Dermis microvascular lymphatic vessel endothelial cell (primary cell): ENCODE results near the gene LHX8. TPM values are rescaled to one million over a fixed set of nuclear protein-coding genes. Genes with fewer than 3 reads are reported as not detected.

ENCODE experiments used
- DNase-seq, 2 donors: peaks; one replicate each; pipeline versions ENCODE4 v3.0.0 to v3.0.0-alpha.2; 2010; ENCODE audit warnings: low read depth in 2 of 2
- total RNA-seq: library from RNA; depleted of rRNA; stranded (reverse); fragments of >200 nt; gene quantifications from 2 replicates; pipeline ENCODE4 v1.2.1, GENCODE V29; 2014

The LHX8 gene
- total RNA-seq, 1 donor from 2014 or later, result not detected

DNA sequence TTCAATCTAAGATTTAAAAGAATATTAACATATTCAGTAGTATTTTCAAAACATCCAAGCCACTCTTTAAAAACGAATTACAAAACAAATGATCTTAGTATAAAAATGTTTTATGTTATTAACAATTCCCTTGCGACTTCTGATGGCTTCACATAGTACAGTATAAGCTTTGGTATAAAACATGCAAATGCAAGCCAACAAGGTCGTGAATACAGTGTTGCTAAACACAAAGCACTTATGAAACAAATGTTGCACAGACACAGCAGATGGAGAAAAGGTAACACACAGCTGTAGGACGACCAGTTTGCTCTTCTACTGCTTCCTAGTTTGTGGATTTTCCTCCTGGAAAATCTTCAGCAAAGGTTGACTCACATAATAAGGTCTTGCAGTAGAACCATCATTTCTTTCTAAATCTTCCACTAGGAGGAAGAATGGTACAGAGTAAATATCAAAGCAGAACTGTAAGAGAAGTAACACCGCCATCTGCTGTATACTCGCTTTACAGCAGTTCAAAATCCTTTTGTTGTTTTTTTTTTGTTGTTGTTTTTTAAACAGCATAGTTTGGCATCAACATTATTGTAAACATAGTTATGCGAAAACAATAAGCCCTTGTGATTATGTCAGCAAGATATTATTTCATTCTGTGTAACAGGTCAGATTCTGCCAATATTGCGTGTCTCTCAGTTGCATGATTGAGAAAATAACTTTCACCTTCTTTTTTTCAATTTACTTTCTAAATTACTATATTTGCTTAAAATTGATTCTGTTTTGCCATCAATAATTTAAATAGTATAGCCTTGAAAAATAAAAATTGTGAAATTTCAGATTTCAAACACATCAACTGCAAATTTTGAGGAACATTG is 69.5 kb downstream of the LHX8 start:
- peak; percentile 15 to 49 for DNase-seq

DNA sequence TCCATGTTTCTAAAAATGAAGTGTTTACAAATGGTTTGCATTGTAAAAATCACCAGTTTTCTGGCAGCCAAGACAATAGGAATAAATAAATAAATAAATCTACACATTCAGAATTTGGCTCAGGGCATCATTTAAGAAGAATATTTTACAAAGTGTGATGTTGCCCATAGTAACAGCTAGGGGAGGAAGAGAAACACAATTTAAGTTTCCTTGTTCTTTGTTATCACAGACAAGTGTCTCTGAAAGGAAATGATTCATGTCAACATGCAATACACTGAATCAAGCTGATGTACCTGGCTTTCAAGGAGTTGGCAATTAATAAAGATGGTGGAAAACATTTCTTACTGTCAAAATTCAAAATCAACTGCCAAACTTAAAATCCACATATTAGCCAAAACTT is 74.7 kb downstream of the LHX8 start:
- peak in 1 of 2 donors; percentile 61 for DNase-seq
